Endometrial microvascular endothelial cells (primary cell): ENCODE results near the gene KRTCAP2. TPM values are rescaled to one million over a fixed set of nuclear protein-coding genes. Genes with fewer than 3 reads are reported as not detected.

Experiments
- in situ Hi-C: cut with HindIII; loops from 2 replicates; pipeline ENCODE4 v1.10.0; 2017; ENCODE audit warnings: low sequenced_read_pairs, low pct_unique_long_range_greater_than_20kb; ENCODE audit errors: inconsistent ontology term
- total RNA-seq: library from RNA; depleted of rRNA; stranded (reverse); fragments of >200 nt; gene quantifications from one replicate; pipeline ENCODE4 v1.2.3, GENCODE V29; 2015; ENCODE audit errors: inconsistent ontology term

The KRTCAP2 gene
- total RNA-seq, 1 donor from 2014 or later = 191 TPM

GRCh38 chr1:155186794-155187455 lies 13.8 kb upstream of the KRTCAP2 start:
- in situ Hi-C loops = no loop called here

GRCh38 chr1:155186067-155186793 lies 13.1 kb upstream of the KRTCAP2 start:
- in situ Hi-C loops = no loop called here

DNA sequence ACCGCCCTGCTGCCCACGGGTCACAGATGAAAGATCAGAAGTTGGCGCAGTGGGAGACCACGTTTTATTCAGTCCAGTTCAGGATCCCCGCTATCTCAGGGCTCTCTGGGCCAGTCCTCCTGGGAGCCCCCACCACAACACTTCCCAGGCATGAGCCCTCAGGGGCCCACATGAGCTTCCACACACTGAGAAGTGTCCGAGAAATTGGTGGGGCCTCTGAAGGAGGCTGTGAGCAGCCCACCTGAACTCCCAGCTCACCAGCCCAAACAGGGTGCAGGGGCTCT lies 12.6 kb upstream of the KRTCAP2 start:
- in situ Hi-C loops = no loop called here

- in situ Hi-C loops = no loop called here
Measured at GRCh38 chr1:155184835-155185782, 12.0 kb upstream of the KRTCAP2 start.

GRCh38 chr1:155184351-155184811 lies 11.3 kb upstream of the KRTCAP2 start:
- in situ Hi-C loops = no loop called here

DNA sequence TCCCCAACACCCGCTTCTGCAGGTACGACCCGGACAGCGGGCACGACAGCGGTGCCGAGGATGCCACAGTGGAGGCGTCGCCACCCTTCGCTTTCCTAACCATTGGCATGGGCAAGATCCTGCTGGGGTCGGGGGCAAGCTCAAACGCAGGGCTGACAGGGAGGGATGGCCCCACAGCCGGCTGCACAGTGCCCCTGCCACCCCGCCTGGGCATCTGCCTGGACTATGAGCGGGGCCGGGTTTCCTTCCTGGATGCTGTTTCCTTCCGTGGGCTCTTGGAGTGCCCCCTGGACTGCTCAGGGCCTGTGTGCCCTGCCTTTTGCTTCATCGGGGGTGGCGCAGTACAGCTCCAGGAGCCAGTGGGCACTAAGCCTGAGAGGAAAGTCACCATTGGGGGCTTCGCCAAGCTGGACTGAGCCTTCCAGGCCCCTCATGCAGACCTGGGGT lies 10.7 kb upstream of the KRTCAP2 start:
- in situ Hi-C loops = no loop called here

DNA sequence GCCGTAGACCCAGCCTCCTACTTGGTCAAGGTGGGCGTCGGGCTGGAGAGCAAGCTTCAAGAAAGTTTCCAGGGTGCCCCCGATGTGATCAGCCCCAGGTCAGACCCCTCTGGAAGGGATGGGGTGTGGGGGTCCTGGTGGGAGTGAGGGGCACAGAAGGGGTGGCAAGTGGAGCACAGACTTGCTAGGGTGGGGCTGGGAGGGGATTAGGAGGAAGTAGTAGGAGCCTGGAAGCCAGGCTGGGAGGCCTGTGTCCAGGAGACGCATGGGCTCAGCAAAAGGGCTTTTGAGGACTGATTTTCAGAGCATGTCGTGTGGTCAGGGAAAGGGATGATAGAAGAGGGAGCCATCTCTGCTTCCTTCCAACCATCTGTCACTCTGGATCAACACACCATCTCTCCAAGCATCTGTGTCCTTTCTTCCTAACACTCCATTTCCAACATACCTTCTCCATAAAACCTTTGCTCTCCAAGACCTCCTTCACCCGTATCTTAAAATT lies 9.0 kb upstream of the KRTCAP2 start:
- in situ Hi-C loops = no loop called here

DNA sequence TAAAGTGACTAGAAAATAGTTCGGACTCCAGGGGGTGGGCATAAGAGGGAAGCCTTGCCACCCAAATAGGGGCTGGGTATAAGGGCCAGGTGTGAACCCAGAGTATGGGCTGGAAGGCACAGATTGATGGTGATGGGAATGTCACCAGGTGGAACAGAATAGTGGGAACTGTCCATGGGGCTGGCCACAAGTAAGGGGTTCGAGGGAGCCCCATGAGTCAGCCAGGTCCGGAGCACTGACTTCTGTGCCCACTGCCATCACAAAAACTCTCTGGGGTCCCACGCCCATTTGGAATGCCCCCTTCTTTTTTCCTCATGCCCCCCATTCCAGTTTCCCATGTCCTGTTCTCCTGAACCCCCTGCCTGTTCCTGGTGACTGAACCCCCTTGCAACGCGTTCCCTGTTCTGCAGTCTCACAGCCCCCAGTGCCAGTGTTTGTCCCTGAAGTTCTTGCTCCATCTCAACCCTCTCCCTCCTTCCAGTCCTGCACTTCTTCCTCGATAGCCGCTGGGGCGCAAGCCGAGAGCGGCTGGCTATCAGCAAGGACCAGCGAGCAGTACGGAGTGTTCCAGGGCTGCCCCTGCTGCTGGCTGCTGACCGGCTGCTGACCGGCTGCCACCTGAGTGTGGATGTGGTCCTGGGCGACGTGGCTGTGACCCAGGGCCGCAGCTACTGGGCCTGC lies 8.4 kb upstream of the KRTCAP2 start:
- in situ Hi-C loops = no loop called here

- in situ Hi-C loops = no loop called here
Measured at GRCh38 chr1:155179112-155180031, 6.3 kb upstream of the KRTCAP2 start.

GRCh38 chr1:155178441-155179111 lies 5.5 kb upstream of the KRTCAP2 start:
- in situ Hi-C loops = no loop called here

GRCh38 chr1:155177918-155178281 lies 4.8 kb upstream of the KRTCAP2 start:
- in situ Hi-C loops = no loop called here

DNA sequence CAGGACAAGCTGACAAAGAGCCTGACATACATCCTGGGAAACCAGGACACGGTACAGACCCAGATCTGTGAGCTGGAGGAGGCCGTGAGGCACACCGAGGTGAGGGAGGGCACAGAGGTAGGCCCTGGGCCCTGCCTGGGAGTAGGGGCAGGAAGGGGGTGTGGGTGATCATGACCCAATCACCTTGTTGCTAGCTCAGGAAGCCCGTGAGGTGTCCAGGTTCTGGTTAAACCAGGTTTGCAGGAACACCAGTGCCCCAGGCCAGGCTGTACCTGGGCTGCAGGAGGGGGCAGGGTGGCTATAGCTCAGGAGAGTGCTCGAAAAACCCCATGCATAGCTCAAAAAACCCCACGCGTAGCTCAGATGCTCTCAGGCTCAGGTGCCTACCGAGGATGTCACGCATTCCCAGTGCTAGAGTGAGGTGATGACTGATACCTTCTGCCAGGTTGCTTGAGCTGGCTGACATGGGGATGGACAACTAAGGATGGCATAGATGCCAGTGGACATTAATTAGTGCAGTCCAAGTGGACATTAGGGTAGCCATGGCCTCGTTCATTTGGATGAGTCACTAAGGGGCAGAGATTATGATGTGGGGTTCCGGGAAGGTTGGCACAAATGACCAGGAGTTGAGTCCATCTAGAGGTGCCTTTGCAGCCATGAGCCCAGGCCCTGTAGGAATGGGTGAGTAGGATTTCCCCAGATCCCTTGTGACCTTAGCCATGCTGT lies 4.3 kb upstream of the KRTCAP2 start:
- in situ Hi-C loops = no loop called here

DNA sequence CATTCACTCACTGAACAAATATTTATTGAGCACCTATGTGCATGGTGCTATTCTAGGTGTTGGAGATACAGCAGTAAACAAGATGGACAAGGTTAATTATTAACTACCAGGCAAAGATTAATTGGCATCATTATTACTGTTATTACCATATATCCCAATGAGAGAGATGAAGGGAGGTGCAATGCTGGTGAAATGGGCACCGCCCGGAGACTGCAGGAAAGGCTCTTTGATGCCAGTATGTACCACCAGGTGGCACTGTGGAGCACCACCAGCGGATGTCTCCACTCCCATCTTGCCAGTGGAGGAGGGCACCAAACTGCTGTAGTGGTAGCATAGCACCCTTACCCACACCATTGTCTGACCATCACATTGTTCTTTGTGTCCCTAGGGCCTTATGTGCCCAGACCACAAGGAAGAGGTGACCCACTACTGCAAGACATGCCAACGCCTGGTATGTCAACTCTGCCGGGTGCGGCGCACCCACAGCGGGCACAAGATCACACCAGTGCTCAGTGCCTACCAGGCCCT lies 3.5 kb upstream of the KRTCAP2 start:
- in situ Hi-C loops = no loop called here

DNA sequence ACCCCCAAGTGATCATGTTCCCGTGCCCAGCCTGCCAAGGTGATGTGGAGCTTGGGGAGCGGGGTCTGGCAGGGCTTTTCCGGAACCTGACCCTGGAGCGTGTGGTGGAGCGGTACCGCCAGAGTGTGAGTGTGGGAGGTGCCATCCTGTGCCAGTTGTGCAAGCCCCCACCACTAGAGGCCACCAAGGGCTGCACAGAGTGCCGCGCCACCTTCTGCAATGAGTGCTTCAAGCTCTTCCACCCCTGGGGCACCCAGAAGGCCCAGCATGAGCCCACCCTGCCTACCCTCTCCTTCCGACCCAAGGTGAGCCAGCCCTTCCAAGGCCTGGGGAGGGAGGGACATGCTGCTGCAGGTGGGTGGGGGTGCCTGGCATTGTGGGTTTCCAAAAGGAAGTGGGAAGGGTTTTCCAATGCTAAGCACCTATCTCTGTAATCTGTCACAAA lies 2.8 kb upstream of the KRTCAP2 start:
- in situ Hi-C loops = no loop called here

DNA sequence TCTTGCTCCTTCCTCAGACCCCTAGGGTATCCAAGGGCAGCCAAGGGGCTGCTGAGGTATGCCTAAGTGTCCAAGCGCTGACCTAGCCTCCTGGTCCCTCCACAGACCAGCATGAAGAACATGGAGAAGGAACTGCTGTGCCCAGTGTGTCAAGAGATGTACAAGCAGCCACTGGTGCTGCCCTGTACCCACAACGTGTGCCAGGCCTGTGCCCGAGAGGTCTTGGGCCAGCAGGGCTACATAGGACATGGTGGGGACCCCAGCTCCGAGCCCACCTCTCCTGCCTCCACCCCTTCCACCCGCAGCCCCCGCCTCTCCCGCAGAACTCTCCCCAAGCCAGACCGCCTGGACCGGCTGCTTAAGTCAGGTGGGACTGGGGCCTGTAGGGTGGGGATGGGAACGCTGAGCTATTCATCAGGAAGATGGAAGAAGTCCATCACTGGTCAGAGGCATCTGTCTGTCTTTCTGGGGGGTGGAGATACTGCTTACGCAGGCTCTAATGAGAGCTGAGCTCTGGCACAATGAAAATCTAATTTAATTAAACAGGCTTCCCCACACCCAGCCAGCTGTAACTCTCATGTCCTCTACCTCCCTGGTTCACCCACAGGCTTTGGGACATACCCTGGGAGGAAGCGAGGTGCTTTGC lies 2.3 kb upstream of the KRTCAP2 start:
- in situ Hi-C loops = no loop called here
